ENCODE data around the gene C1QL2.

GRCh38 chr2:119160361-119160990, 1.9 kb upstream of the C1QL2 start:
- TF ChIP-seq, protein P1, sequence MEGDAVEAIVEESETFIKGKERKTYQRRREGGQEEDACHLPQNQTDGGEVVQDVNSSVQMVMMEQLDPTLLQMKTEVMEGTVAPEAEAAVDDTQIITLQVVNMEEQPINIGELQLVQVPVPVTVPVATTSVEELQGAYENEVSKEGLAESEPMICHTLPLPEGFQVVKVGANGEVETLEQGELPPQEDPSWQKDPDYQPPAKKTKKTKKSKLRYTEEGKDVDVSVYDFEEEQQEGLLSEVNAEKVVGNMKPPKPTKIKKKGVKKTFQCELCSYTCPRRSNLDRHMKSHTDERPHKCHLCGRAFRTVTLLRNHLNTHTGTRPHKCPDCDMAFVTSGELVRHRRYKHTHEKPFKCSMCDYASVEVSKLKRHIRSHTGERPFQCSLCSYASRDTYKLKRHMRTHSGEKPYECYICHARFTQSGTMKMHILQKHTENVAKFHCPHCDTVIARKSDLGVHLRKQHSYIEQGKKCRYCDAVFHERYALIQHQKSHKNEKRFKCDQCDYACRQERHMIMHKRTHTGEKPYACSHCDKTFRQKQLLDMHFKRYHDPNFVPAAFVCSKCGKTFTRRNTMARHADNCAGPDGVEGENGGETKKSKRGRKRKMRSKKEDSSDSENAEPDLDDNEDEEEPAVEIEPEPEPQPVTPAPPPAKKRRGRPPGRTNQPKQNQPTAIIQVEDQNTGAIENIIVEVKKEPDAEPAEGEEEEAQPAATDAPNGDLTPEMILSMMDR (IDR thresholded peaks at IDR 0.05), result no peak
- no peak for TF ChIP-seq POLR2A (IDR thresholded peaks at IDR 0.05)
